ENCODE measurements around the gene MMP23B.
"Not testable (repeated sequence)": the region's sequence is repeated elsewhere in the genome, so short reads cannot be mapped to it uniquely, and the experiment has no call there.

The MMP23B gene

DNA sequence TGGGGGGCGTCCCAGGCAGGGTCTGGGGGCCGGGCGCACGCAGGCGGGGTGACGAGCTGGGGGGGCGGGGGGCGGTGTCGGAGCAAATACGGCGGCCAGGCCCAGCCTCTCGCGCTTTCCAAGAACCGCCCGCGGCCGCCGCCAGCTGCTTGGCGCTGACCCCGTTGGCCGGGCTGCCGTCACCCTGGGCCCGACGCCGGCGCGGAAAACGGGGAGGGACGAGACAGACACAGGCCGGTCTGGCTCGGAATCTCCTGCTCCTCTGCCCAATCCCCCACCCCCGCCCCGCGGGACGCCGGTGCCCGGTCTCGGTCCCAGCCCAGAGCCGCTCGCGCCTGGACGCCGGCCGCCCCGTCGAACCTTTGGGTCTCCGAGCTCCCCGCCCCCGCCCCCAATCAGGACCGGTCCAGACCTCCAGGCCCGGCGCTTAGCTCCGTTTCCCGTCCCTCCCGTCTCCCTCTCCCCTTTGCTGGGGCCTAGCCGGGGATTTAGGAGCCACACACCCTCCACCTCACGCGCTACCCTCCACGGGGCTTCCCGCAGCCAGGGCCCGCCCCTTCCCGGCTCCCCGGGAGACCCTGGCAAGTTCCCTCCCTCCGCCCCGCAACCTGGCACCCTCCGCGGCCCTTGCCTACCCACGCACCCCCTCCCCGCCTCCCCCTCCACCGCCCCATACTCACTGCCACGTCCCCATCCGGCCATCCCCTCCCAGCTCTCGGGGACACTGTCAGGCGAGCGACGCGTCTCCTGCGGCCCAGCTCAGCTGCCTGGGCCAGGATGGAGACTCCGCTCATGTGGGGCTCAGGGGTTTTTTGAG lies 800 bp upstream of the MMP23B start:
- DNase-seq (ENCODE audit: low spot score), result peak; percentile 30

DNA sequence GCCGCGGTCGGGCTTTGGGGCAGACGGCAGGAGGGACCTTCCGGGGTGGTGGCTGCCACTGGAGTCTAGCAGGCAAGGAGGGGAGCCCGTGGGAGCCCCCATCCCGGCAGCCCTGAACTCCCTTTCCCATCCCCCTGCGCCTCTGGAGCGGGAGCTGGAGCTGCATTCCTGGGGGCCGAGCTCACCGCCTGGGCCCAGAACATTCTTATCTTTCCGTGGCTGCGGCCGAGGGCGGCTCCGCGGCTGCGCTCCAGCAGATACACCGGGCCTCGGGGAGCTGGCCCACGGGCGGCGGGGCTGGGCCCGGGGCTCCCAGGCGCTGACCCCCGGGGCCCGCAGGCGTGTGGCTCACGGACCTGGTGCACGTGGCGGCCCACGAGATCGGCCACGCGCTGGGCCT lies 1.4 kb downstream of the MMP23B start:
- not testable (repeated sequence) for DNase-seq (ENCODE audit: low spot score)

DNA sequence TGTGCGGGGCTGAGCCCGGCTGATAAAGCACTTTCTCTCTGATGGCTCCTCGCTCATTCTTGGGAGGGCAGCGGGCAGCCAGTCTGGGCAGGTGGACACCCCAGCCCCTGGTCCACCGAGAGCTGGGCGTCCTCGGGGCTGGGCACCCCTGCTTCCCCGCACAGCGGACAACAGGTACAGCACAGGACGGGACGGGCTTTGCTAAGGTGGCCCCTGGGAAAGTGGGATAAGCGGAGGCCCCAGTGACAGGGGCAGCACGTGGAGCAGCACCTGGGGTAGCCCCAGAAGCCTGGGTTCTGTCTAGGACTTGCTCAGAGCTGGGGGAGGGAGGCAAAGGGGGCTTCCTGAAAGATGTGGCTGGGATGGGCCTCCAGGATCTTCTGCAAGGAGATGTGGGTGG lies 2.6 kb downstream of the MMP23B start:
- not testable (repeated sequence) for DNase-seq (ENCODE audit: low spot score)

DNA sequence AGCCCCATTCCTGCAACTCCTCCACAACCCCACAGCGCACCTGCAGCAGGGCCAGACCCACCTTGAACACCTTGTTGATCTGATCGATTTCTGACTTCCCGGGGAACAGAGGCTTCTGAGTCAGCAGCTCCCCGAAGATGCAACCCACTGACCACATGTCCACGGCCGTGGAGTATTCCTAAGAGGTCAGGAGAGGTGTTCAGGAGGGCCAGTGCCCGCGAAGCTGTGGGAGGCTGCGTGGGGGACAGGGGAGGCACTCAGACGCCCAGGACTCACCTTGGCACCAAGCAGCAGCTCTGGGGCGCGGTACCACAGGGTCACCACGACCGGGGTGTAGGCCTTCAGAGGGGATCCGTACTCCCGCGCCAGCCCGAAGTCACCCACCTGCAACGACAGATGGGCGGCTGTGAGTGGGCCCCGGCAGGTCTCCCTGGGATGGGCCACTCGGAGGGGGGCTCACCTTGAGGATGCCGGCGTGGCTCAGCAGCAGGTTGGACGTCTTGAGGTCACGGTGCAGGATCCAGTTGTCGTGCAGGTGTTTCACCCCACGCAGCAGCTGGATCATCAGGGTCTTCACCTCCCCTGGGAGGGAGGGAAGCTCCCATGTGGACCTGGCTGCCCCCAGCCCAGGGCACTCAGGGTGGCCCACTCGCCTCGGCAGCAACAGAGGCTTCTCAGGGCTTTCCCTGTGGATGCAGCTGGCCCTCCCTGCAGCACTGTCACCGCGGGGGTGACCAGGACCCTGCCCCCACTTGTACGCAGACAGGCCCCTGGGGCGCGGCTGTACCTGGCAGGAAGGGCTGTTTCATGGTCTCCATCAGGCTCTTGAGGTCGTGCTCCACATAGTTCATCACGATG lies 4.9 kb downstream of the MMP23B start:
- peak; percentile 8 for DNase-seq (ENCODE audit: low spot score)

DNA sequence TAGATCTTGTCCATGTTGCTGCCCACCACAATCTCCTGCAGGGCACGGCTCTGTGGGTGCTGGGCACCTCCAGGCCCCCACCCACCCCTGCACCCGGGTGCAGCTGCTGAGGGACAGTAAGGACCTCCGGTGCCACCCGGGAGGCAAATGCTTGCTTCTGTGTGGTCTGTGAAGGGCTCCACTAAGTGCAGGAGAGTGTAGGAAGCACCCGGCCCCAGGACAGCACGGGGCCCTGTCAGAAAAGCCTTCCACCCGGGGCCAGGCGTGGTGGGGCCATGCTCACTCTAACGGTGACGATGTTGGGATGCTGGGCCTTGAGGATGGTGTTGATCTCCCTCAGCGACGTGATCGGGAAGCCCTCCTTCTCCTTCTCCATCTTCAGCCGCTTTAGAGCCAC lies 5.5 kb downstream of the MMP23B start:
- not testable (repeated sequence) for DNase-seq (ENCODE audit: low spot score)

DNA sequence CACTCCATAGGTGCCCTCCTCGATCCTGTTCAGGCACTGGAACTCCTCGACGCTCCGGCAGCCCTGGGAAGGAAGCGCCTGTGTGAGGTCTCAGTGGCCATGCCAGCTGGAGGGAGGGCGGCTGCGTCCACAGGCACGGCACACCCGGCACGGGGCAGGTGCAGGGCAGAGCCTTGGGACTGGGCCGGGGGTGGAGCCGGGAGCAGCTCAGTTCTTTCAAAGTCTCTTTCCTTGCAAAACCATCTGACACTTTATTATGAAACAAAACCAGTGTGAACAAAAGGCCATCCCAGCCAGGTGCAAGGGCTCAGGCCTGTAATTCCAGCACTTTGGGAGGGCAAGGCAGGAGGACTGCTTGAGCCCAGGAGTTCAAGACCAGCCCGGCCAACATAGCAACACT lies 6.6 kb downstream of the MMP23B start:
- not testable (repeated sequence) for DNase-seq (ENCODE audit: low spot score)

DNA sequence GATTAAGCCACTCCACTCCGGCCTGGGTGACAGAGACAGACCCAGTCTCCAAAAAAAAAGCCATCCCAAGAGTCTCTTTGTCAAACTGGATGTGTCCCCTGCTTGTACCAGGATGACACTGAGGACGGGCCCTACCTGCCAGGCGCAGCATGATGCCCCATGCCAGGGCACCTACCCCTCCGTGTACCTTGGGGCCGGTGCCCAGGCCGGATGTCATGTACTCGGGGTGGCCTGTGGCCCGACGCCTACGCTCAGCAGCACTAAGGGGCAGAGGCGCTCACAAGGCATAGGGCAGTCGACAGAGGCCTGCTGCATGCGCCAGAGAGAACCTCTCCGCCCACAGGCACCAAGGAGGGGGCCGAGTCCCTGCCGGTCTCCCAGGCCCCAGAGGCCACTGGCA lies 7.4 kb downstream of the MMP23B start:
- DNase-seq (ENCODE audit: low spot score), result not testable (repeated sequence)

DNA sequence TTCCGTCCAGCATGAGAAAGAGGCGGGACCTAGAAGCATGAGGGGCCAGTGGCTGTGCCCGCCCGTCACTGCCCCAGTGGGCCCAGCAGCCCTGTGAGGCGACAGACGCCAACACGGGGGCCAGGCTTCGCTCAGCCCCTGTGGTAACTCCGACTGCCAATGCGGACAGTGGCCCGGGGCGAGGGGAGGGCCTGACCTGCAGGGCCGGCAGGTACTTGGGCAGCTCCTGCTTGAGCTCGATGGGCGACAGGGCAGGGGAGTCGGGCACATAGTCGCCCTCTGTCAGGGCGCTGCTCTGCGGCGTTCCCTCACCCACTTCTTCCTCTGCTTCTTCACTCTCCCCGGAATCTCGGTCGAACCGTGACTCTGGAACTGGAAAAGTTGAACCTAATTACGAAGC lies 8.1 kb downstream of the MMP23B start:
- DNase-seq (ENCODE audit: low spot score), result not testable (repeated sequence)

DNA sequence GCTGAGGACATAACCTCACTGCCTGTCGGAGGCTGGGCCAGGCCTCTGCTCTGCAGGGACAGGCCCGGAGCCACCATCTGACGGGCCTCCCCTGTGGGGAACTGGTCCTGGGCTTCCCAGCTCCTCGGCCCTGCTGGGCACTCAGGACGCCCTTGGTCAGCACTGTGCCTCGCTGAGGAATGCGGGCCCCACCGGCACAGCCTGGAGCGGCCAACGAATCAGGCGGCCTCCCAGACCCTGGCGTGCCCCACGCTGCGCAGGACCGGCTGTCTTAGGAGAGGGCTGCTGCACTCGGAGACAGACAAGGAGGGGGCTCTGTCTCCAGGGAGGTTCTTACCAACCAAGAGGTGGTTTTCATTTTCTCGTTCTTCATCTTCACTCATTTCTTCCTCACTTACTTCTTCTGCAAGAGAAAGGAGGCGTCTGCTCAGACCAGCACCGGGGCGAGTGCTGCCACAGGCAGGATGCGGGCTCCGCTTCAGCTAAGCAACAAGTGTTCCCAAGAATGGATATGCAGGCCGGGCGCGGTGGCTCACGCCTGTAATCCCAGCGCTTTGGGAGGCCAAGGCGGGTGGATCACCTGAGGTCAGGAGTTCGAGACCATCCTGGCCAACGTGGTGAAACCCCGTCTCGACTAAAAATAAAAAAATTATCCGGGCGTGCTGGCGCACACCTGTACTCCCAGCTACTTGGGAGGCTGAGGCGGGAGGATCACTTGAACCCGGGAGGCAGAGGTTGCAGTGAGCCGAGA lies 8.9 kb downstream of the MMP23B start:
- not testable (repeated sequence) for DNase-seq (ENCODE audit: low spot score)

DNA sequence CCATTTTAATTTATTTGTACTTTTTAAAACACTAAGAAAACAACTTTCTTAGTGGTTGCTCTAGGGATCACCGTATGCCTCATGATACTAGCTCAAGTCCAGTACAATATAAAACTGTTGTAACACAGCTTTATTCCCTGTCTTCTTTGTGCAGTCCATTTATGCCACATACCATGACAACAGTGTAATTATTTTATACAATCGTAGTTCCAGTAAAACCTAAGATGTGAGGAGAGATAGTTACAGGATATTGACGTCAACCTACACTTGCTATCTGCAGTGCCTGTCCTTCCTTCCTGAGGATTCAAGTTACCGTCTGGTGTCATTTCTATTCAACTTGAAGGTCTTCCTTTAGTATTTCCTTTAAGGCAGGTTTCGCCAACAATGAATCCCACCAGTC lies 14.4 kb downstream of the MMP23B start:
- DNase-seq (ENCODE audit: low spot score), result not testable (repeated sequence)

DNA sequence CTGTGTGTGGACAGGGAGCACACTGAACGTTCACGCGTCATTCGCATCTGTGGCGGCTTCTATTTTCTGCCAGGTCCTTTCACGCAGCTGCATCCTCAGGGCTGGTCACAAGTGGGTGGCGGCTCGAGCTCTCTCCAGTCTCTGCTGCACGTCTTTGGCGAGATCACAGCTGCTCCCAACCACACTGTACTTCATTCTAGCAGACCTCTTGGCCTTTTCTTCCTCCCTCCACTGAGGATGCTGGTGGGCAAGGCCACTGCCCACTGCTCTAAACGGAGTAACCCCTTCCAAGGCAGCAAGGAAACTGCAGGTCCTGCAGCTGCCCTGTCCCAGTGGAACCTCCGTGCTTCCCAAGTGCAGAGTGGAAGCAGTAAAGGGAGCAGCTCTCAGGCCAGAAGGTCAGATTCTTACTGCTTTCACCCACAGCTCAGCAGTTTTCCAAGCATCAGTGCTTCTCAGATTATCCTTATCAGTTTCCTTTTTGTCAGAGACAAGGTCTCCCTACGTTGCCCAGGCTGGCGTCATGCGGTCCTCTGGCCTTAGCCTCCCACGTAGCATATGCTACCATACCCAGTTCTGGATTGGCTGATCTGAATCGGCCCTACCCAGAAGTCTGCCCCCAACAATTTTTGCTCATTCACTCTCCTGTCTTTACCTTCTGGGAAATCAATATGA lies 15.7 kb downstream of the MMP23B start:
- not testable (repeated sequence) for DNase-seq (ENCODE audit: low spot score)

DNA sequence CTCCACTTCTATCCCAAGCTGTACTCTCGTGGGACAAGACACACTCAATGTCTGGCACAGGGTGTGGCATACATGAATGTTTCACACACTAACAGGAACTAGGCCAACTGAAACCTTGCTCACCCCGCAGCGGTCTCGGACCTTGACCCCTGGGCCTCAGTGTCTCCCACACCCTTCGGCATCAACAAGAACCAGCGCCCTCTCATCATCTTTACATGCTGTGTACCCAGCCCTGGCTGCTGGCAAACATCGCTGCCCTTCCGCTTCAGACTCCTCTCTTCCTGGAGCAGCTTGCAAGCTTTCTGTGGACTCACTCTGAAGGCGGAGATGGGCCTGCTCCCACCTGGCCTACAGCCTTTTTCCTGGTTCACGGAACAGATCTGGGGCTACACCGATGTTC lies 16.3 kb downstream of the MMP23B start:
- not testable (repeated sequence) for DNase-seq (ENCODE audit: low spot score)

DNA sequence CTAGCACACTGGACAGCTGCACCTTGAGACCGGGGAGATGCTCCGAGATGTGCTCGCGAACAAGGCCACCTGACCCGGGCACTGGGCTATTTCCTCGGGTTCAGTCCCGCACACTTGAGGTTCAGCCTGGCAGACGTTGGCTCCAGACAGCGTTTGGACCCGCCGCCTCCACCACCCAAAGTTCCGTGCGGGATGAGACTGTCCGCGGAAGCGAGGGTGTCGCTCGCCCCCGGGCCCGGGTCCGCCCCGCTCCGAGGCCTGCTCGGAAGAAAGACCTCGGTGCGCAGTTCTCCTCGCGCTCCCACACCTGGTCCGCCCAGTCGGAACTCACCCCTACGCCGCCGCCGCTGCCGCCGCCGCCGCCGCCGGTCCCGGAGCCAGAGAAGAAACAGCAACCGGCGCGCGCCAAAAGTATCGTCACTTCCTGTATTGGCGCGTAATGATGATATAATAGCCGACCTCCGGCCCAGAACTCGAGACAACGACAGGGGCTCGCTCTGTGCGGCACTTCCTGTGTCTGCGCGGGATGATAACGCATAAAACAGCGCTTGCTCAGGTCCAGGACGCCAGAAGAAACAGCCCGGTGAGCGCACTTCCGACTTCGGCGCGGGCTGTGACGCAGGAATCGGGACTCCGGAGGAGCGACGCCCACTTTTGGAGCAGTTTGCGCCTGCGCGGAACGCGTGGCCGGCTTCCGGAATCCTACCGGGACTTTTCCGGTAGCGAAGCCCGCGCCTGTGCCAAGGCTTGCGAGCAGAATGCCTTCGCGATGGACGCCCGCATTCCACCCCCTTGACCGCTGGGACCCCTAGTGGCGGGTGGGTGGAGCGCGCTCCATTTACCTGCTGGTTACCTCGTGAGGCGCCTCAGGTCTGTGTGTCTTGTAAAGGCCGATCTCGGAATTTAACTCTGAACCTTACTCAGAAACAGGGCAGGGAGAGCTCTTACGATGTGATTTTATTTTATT lies 26.9 kb downstream of the MMP23B start, which contains the start of gene CDK11B:
Gene CDK11B, minus strand, starts transcription at position 422 of the 967 bp plus-strand sequence. CDS start 1,519 bp downstream, outside the sequence.
- peak; percentile 86 for DNase-seq (ENCODE audit: low spot score)

DNA sequence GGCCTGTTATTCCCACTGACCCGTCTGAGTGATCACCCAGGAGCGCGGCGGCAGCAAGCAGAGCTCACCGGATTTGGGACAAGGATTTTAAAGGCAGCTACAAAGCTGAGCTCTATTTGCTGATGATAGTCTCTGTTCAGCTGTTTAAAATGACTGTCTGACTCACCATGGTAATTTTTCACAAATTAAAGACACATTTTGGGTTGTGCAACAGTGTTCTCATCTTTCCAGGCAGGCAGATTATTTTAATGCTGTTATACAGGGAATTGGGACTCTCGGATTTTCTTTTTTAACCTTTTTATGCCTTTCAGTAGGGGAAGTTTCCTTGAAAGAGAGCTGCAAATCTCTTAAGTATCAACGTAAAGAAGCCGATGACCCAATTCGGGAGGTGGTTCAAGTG lies 30.4 kb downstream of the MMP23B start:
- not testable (repeated sequence) for DNase-seq (ENCODE audit: low spot score)

DNA sequence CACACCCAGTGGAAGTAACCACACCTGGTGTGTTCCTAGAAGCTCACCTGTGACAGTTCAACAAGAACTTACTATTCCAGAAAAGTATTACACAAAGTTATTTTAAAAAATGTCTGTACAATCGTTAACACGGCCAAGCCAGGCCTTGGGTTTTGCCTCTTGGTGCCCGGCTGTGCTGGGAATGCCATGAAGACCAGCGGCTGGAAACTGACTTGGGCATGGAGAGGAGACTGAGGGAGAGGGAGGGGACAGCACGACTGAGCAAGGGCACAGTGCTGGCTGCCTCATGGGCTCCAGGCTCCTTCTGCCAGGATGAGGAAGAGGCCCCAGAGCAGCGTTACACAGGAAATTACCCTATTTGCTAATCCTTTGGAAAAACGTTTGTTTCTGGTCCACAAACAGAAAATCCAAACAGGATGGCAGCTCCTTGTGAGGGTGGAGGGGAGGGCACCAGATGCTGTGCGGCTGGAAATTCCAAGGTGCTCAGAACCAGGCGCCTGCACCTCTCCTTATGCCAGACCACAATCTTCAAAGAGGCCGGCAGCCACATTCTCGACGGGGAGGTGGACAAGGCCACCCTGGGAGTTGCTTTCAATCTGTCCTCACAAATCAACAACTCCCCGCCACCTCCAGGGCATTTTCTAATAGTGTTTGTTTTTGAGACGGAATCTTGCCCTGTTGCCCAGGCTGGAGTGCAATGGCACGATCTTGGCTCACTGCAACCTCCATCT lies 31.0 kb downstream of the MMP23B start:
- not testable (repeated sequence) for DNase-seq (ENCODE audit: low spot score)

DNA sequence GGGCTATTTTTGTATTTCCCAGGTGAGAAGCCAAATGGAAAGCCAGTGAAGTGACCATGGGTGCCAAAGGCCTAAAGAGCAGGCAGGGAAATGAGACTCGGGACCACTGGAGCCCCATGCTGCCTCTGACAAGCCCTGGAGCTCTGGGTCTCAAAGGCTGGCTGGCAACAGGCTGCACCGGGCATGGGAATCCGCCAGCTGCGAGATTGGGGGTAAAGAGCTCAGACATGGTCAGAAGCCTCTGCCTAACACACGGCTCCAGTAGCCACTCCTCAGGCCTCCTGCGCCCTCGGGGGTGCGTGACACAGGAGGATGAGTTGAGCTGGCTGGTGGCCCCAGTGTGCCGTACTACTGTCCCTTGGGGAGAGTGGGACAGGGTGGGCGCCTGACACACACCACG lies 32.3 kb downstream of the MMP23B start:
- DNase-seq (ENCODE audit: low spot score), result not testable (repeated sequence)

DNA sequence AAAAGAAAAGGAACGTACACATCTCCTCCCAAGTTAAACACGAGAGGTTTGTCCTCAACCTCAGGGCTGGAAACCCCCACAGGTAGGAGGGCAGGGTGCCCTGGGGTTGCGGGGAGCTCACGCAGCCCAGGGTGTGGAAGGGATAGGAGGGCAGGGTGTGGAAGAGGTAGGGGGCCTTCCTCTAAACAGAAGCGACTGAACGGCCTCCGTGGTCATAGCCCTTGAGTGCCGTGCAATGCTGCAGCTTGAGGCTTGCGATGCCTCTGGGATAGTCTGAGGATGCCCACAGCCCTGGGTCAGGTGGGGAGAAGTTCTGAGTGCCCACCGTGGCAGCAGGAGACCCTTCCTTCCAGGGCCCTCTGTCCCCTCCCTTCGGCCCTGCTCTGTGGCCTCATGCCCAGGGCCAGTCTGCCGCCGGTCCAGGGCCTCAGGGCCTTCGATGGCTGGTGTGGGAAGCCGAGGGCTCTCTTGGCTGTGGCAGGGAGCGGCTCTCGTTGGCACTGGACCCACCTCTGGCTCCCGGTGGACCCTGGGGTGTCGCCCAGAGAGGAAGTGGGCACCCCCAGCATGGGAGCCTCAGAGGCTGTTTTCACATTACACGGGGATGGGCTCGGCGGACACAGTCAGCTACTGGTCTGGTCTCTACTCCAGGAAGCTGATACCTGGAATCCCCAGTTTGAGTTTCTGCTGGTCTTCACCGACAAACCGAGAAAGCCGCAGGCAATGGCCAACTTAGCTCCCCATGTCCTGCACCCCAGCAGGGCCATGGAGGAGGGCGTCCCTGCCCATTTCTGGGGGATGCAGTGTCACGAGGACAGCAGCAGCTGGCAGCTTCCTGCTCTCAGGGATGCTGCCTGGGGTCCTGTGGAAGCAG lies 33.2 kb downstream of the MMP23B start:
- no peak for DNase-seq (ENCODE audit: low spot score)

DNA sequence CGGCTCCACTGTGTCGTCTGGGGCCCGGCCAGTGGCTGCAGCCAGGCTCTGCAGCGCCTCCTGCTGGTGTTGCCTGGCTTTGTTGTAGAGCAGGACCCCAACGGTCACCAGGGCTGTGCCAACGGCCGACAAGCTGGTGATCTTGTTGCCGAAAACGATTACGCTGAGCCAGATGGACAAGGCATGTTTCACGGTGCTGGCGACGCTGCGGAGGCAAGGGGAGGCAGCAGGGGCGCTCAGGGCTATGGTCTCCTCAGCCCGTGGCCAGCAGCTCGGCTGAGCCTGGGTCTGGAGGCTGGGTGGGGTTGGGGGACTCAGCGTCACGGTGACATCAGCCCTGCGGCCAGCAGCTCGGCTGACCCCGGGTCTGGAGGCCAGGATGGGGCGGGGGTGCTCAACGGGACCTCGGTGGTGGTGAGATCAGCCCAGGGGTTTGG lies 33.9 kb downstream of the MMP23B start:
- DNase-seq (ENCODE audit: low spot score), result peak; percentile 60

DNA sequence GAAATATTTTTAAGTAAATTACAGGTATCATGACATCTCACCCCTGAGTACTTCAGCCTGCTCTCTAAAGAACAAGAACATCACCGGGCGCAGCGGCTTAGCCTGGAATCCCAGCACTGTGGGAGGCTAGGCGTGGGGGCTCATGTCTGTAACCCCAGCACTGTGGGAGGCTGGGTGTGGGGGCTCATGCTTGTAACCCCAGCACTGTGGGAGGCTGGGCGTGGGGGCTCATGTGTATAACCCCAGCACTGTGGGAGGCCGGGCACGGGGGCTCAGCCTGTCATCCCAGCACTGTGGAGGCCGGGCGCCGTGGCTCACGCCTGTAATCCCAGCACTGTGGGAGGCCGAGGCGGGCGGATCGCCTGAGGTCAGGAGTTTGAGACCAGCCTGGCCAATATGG lies 34.6 kb downstream of the MMP23B start:
- DNase-seq (ENCODE audit: low spot score), result no peak

Data from D341Med (cell line).